CD4-positive, alpha-beta memory T cell (primary cell): ENCODE data around the gene RBFOX2. TPM values are rescaled to one million over a fixed set of nuclear protein-coding genes. Genes with fewer than 3 reads are reported as not detected.

Source experiments
- CTCF ChIA-PET: fragments of 350-600 bp; sonication (Branson Sonifier 250); formaldehyde crosslinking; loops from one replicate; lab custom pipeline; 2021; ENCODE audit warnings: inconsistent platforms; ENCODE audit not compliant: partially characterized antibody; lab: Charles Lee
- POLR2A ChIA-PET: fragments of 350-600 bp; sonication (Branson Sonifier 250); formaldehyde crosslinking; loops from one replicate; lab custom pipeline; 2021; ENCODE audit not compliant: partially characterized antibody; lab: Charles Lee
- DNase-seq, 5 donors: peaks; one replicate each; pipeline versions ENCODE4 v3.0.0 to v3.0.0-alpha.2; 2020 to 2022; ENCODE audit warnings: mixed read lengths in 1 of 5
- H3K27ac ChIP-seq: one replicate; pipeline ENCODE4 v1.7.0; 2013; ENCODE audit warnings: low read depth, low read length
- H3K27me3 ChIP-seq: 2 replicates; pipeline ENCODE4 v1.7.0; 2013; ENCODE audit warnings: mild to moderate bottlenecking, low read length, moderate library complexity; ENCODE audit not compliant: insufficient read depth
- H3K36me3 ChIP-seq: 2 replicates; pipeline ENCODE4 v1.7.0; 2013; ENCODE audit warnings: mild to moderate bottlenecking, low read length, moderate library complexity; ENCODE audit not compliant: insufficient read depth
- H3K4me1 ChIP-seq: 2 replicates; pipeline ENCODE4 v1.7.0; 2013; ENCODE audit warnings: mild to moderate bottlenecking, low read length, moderate library complexity; ENCODE audit not compliant: insufficient read depth
- H3K4me3 ChIP-seq, 2 donors: one replicate each; pipeline ENCODE4 v1.7.0; 2013; ENCODE audit warnings: low read length in 2 of 2, mild to moderate bottlenecking in 1 of 2
- H3K9me3 ChIP-seq, 2 donors: one replicate each; pipeline ENCODE4 v1.7.0; 2013; ENCODE audit warnings: low read length in 2 of 2, control low read depth in 1 of 2; ENCODE audit not compliant: control insufficient read depth in 1 of 2
- H3K27ac Mint-ChIP-seq, 7 donors: one replicate each; pipeline ENCODE4 v1.8.0; 2020 to 2021; ENCODE audit warnings: mixed read lengths in 7 of 7, mild to moderate bottlenecking in 6 of 7, inconsistent platforms in 3 of 7, moderate library complexity in 3 of 7
- H3K27me3 Mint-ChIP-seq, 2 donors: one replicate each; pipeline ENCODE4 v1.8.0; 2020 to 2021; ENCODE audit warnings: mixed read lengths in 2 of 2
- H3K36me3 Mint-ChIP-seq, 2 donors: one replicate each; pipeline ENCODE4 v1.8.0; 2020 to 2021; ENCODE audit warnings: mixed read lengths in 2 of 2, inconsistent platforms in 1 of 2, mild to moderate bottlenecking in 1 of 2
- H3K4me1 Mint-ChIP-seq, 4 donors: one replicate each; pipeline ENCODE4 v1.8.0; 2020 to 2021; ENCODE audit warnings: mixed read lengths in 4 of 4, mild to moderate bottlenecking in 1 of 4
- H3K4me3 Mint-ChIP-seq, 8 donors: one replicate each; pipeline ENCODE4 v1.8.0; 2020 to 2021; ENCODE audit warnings: mixed read lengths in 8 of 8, mild to moderate bottlenecking in 7 of 8, moderate library complexity in 6 of 8, inconsistent platforms in 3 of 8
- H3K9me3 Mint-ChIP-seq, 8 donors: one replicate each; pipeline ENCODE4 v1.8.0; 2020 to 2021; ENCODE audit warnings: mixed read lengths in 8 of 8, mild to moderate bottlenecking in 5 of 8, inconsistent platforms in 3 of 8, moderate library complexity in 1 of 8
- intact Hi-C: fragments of 100-400 bp; cut with micrococcal nuclease; formaldehyde crosslinking; loops from one replicate; pipeline ENCODE4 v1.15.1; 2023
- polyA plus RNA-seq, 2 donors: library from polyadenylated mRNA; unstranded; fragments of 300-500 nt; fragmentation: Illumina TruSeq; gene quantifications; one replicate each; pipeline ENCODE4 v1.2.3, GENCODE V29; 2021
- total RNA-seq, 2 experiments: library from RNA; stranded (reverse); gene quantifications; one replicate each; pipeline ENCODE4 v1.2.3, GENCODE V29; 2021

RBFOX2 gene
- total and polyA plus RNA-seq, 4 experiments from 2014 or later = 0.68 to 1.3 (median 1.0) TPM

DNA sequence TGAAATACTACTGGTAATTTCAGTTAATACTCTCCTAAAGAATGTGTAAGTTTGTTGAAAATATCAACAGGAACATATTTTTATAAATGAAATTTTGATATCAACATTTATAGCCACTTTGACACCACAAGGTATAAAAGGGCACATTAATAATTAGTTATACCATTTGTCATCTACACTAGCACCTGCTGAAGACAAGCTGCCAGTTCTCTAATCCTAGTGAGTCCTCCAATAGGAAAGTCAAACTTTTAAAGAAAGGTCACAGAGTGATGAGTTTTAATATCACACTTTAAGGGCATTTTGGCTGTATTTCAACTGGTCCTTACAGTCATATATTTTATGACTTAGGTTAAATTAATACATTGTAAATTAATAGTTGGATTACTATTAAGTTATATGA is 258.6 kb downstream of the RBFOX2 start:
- H3K27ac Mint-ChIP-seq = no peak overlapping the region
- CTCF ChIA-PET = no interaction called here
- no peaks in the 10 kb centered on the region for H3K27me3 ChIP-seq
- no peak overlapping the region for H3K4me3 ChIP-seq
- no peak overlapping the region for H3K27ac ChIP-seq
- H3K36me3 Mint-ChIP-seq = no peaks in the 10 kb centered on the region
- no peak overlapping the region for H3K4me3 Mint-ChIP-seq
- intact Hi-C loops = no loop called here
- H3K4me1 ChIP-seq = no peaks in the 10 kb centered on the region
- no peaks in the 10 kb centered on the region for H3K36me3 ChIP-seq
- no peaks in the 10 kb centered on the region for H3K9me3 ChIP-seq
- peaks cover 0 to 1% (median 0%) of the 10 kb centered on the region in 4 donors for H3K4me1 Mint-ChIP-seq
- POLR2A ChIA-PET = no interaction called here
- H3K9me3 Mint-ChIP-seq = peaks cover 0 to 2% (median 0%) of the 10 kb centered on the region in 8 donors
- H3K27me3 Mint-ChIP-seq = peaks cover 3 to 5% of the 10 kb centered on the region in 2 donors
- DNase-seq = no peak

DNA sequence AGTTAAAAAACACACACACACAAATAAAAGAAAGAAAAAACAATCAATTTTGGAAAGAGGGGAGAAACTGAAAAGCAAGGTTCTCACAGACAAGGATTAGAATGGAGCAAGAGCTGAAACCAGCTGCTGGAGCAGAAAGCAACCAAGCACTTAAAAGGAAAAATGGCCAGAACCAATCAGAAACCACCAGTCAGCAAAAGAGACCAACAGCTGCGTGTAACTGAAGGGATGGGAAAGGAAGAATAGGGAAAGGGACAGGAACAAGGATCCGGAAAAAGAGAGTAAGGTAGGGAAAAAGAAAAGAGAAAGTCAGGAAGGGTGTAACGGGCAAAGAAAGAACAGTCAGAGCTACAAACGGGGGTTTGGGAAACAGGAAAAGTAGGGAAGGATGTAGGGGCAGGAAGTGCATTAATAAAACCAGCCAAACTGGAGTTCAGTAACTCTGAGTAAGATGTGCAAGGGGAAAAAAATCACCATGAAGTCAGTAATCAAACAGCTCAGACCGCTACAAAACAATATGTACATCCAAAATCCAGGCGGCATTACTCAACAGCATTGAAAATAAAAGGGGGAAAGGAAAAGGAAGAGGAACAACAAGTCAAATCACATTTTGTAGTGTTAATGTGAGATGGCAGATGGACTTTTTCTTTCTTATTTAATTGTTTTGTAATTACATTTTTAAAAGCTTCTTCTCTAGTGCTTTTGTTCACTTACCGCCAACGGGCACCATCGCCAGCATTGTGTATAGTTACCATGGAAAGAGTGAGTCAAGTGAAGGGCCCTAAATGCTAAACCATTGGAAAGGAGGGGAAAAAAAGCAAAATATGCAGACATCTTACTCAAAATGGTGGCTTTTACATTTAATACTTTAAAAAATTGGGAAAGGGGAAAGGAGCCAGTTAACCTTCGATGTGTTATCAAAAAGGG is 261.7 kb downstream of the RBFOX2 start:
- H3K4me1 ChIP-seq = no peaks in the 10 kb centered on the region
- no peaks in the 10 kb centered on the region for H3K27me3 ChIP-seq
- intact Hi-C loops = no loop called here
- H3K36me3 Mint-ChIP-seq = no peaks in the 10 kb centered on the region
- H3K36me3 ChIP-seq = no peaks in the 10 kb centered on the region
- DNase-seq = peak in 1 of 5 donors; percentile 19
- H3K27me3 Mint-ChIP-seq = peaks cover 5 to 13% of the 10 kb centered on the region in 2 donors
- H3K4me3 ChIP-seq = no peak overlapping the region
- H3K27ac ChIP-seq = no peak overlapping the region
- H3K9me3 Mint-ChIP-seq = peaks cover 0 to 3% (median 0%) of the 10 kb centered on the region in 8 donors
- no peak overlapping the region for H3K4me3 Mint-ChIP-seq
- no peaks in the 10 kb centered on the region for H3K9me3 ChIP-seq
- CTCF ChIA-PET = no interaction called here
- H3K27ac Mint-ChIP-seq = no peak overlapping the region
- H3K4me1 Mint-ChIP-seq = peaks cover 0 to 1% (median 0%) of the 10 kb centered on the region in 4 donors
- POLR2A ChIA-PET = no interaction called here

DNA sequence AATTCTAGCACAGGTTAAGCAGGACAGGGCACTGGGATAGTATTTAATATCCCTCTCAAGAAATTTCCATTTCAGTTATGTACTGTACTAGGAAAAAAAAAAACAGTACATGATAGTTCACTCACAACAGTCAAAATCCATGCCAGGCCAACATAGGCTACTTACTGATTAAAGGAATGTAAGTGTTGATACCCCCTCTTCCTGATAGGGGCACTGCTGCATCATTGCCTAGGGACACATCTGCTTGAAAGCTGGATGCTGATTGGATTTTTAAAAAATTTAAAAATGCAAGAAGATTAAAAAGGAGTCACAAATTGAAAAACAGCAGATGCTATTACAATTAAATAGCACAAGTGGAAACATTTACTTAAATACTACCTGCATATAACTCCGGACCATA is 267.6 kb downstream of the RBFOX2 start:
- peaks cover 2 to 16% of the 10 kb centered on the region in 2 donors for H3K27me3 Mint-ChIP-seq
- Histone ChIP-seq H3K36me3 (no peaks in the 10 kb centered on the region), H3K27me3 (no peaks in the 10 kb centered on the region), H3K9me3 (no peaks in the 10 kb centered on the region), H3K27ac (no peak overlapping the region), H3K4me3 (no peak overlapping the region), H3K4me1 (no peaks in the 10 kb centered on the region)
- ChIA-PET CTCF (no interaction called here), POLR2A (no interaction called here)
- H3K4me3 Mint-ChIP-seq = no peak overlapping the region
- H3K4me1 Mint-ChIP-seq = no peaks in the 10 kb centered on the region
- H3K9me3 Mint-ChIP-seq = peaks cover 0 to 1% (median 0%) of the 10 kb centered on the region in 8 donors
- no peaks in the 10 kb centered on the region for H3K36me3 Mint-ChIP-seq
- no peak for DNase-seq
- intact Hi-C loops = no loop called here
- no peak overlapping the region for H3K27ac Mint-ChIP-seq

DNA sequence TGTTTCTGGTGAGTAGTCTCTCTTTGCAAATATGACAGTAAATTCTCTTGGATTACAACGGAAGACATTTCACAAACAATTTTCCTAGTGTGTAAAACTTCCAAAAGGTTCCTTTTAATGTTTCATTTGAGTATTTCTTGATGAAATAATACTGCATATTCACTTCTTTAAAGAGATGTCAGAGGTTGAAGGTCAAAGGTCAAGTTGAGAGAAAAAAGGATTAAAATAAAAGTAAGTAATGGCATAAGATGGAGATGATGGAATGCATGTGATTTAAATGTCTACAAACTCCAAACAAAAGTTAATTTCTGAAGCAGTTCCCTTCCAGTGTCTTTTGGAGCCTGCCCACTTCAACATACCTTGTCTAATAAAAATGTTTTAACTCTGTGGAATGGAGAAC is 270.2 kb downstream of the RBFOX2 start:
- ChIA-PET CTCF (no interaction called here), POLR2A (no interaction called here)
- Mint-ChIP-seq H3K27ac (no peak overlapping the region), H3K27me3 (peaks cover 2 to 3% of the 10 kb centered on the region in 2 donors), H3K9me3 (peaks cover 0 to 1% (median 0%) of the 10 kb centered on the region in 8 donors), H3K4me1 (no peaks in the 10 kb centered on the region), H3K36me3 (no peaks in the 10 kb centered on the region), H3K4me3 (no peak overlapping the region)
- Histone ChIP-seq H3K27me3 (no peaks in the 10 kb centered on the region), H3K4me1 (no peaks in the 10 kb centered on the region), H3K27ac (no peak overlapping the region), H3K4me3 (no peak overlapping the region), H3K36me3 (no peaks in the 10 kb centered on the region), H3K9me3 (no peaks in the 10 kb centered on the region)
- no peak for DNase-seq
- intact Hi-C loops = no loop called here

DNA sequence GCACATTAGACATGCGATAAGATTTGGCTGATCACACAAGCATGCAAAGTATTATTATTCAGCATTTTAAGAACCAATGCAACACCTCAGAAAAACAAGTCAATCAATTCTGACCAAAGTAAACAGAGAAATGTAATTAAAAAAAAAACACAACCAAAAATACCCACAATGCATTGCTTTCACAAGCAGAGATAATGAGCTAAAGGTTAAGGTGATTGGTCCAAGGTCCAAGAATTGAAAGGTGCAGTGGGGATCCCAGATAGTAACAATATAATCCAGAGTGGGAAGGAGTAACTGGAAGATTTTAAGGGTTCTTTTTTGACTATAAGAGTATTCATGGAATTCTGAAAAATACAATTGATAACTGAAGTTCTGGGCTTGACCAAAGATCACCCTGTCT is 271.9 kb downstream of the RBFOX2 start:
- no peaks in the 10 kb centered on the region for H3K9me3 Mint-ChIP-seq
- intact Hi-C loops = no loop called here
- no peak overlapping the region for H3K27ac Mint-ChIP-seq
- H3K27me3 ChIP-seq = no peaks in the 10 kb centered on the region
- no peaks in the 10 kb centered on the region for H3K36me3 ChIP-seq
- H3K4me3 ChIP-seq = no peak overlapping the region
- CTCF ChIA-PET = no interaction called here
- no peaks in the 10 kb centered on the region for H3K4me1 ChIP-seq
- H3K27me3 Mint-ChIP-seq = peaks cover 2 to 3% of the 10 kb centered on the region in 2 donors
- H3K4me3 Mint-ChIP-seq = no peak overlapping the region
- no peak for DNase-seq
- no peaks in the 10 kb centered on the region for H3K36me3 Mint-ChIP-seq
- H3K4me1 Mint-ChIP-seq = no peaks in the 10 kb centered on the region
- POLR2A ChIA-PET = no interaction called here
- H3K9me3 ChIP-seq = no peaks in the 10 kb centered on the region
- H3K27ac ChIP-seq = no peak overlapping the region

DNA sequence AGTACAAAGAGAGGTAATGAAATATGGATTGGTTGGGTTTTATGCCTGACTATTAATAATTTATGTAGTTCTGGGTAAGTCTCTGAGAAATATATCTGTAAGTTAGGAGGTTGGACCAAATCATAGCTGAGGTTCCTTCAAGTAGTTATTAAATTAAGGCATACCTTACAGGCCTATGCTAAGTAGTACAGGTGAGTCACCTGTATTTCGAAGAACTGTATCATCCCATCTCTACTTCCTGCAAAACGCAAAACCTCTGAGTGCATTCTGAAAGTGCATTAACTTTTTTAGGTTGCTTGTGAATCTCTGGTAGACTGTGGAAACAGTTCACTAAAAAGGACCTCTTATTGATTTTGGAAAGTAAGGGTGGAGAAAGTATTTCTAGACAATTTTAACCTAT is 273.9 kb downstream of the RBFOX2 start:
- H3K4me1 Mint-ChIP-seq = no peaks in the 10 kb centered on the region
- no peak for DNase-seq

DNA sequence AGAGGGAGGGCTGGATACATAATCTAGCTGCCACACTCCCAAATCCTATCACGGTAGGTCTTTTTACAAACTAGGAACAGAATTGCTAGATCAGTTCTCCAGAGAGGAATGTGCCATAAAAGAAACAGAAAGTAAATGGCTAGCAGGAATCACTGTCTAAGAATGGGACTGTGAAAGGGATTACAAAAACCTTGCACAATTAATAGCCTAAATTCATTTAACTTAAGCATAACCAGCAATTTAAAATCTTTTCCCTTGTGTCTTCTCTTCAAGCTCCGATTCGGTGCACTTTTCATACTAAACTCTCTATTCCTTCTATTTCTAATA is 275.8 kb downstream of the RBFOX2 start:
- Mint-ChIP-seq H3K4me1 (no peaks in the 10 kb centered on the region), H3K4me3 (no peak overlapping the region), H3K36me3 (no peaks in the 10 kb centered on the region), H3K27me3 (peaks cover 0 to 1% of the 10 kb centered on the region in 2 donors), H3K9me3 (no peaks in the 10 kb centered on the region), H3K27ac (no peak overlapping the region)
- Histone ChIP-seq H3K9me3 (no peaks in the 10 kb centered on the region), H3K4me1 (no peaks in the 10 kb centered on the region), H3K27ac (no peak overlapping the region), H3K27me3 (no peaks in the 10 kb centered on the region), H3K36me3 (no peaks in the 10 kb centered on the region), H3K4me3 (no peak overlapping the region)
- DNase-seq = no peak
- ChIA-PET POLR2A (no interaction called here), CTCF (no interaction called here)
- intact Hi-C loops = no loop called here

More for the DNA sequence above, 273.9 kb downstream of the RBFOX2 start:
- peak overlapping the region in 1 of 7 donors; percentile 9 for H3K27ac Mint-ChIP-seq
- no peak overlapping the region for H3K4me3 Mint-ChIP-seq
- Histone ChIP-seq H3K36me3 (no peaks in the 10 kb centered on the region), H3K9me3 (no peaks in the 10 kb centered on the region), H3K27me3 (no peaks in the 10 kb centered on the region), H3K4me3 (no peak overlapping the region), H3K27ac (no peak overlapping the region), H3K4me1 (no peaks in the 10 kb centered on the region)
- no peaks in the 10 kb centered on the region for H3K9me3 Mint-ChIP-seq
- H3K36me3 Mint-ChIP-seq = no peaks in the 10 kb centered on the region
- POLR2A ChIA-PET = no interaction called here
- H3K27me3 Mint-ChIP-seq = peaks cover under 1% of the 10 kb centered on the region in 2 donors
- CTCF ChIA-PET = no interaction called here
- intact Hi-C loops = no loop called here
